GM12873 (cell line): ENCODE measurements around the gene HNRNPU.

Experiments
- TF ChIP-seq, protein P1 (sequence below): IDR thresholded peaks from 2 replicates; pipeline ENCODE4 v1.5.1; 2012; ENCODE audit warnings: low read depth, mild to moderate bottlenecking, moderate library complexity, low read length, control low read depth; ENCODE audit not compliant: insufficient read depth; ENCODE audit errors: missing control alignments

HNRNPU gene

DNA sequence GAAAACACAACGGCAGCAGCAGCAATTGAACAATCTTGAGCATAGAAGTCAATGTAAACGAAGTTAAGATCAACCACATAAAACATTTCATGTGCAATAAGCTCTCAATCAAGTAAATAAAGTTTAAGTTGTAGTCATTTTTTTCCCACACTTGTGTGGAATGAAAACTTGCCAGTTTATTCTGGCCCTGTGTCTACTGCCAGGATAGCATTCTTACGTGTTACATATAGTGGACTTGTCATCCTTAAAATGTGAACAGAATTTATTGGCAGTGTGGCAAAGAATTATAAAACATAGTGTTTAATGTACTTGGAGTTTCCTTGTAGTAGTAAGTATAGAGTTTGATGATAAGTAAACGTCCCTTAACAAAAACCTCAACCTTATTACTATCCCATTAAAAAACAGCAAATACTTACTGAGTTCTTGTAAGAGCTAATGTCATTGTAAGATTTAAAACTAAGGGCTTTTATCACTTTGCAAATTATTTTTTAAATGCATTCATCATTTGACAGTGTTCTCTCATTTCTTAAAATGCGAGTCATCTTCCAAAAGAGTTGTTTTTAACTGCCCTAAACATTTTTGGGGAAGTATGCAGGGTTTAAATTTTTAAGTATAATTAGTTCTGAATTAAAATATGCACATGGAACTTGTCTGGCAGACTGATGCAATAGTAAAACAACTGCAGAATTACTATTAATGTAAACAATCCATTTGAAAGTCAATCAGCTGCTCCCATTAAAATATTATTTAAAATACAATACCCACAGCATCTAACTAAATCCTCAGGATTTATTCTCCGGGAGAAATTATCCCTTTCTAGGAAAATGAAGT is 21.0 kb downstream of the HNRNPU start:
- TF ChIP-seq, protein P1, sequence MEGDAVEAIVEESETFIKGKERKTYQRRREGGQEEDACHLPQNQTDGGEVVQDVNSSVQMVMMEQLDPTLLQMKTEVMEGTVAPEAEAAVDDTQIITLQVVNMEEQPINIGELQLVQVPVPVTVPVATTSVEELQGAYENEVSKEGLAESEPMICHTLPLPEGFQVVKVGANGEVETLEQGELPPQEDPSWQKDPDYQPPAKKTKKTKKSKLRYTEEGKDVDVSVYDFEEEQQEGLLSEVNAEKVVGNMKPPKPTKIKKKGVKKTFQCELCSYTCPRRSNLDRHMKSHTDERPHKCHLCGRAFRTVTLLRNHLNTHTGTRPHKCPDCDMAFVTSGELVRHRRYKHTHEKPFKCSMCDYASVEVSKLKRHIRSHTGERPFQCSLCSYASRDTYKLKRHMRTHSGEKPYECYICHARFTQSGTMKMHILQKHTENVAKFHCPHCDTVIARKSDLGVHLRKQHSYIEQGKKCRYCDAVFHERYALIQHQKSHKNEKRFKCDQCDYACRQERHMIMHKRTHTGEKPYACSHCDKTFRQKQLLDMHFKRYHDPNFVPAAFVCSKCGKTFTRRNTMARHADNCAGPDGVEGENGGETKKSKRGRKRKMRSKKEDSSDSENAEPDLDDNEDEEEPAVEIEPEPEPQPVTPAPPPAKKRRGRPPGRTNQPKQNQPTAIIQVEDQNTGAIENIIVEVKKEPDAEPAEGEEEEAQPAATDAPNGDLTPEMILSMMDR, result no peak

DNA sequence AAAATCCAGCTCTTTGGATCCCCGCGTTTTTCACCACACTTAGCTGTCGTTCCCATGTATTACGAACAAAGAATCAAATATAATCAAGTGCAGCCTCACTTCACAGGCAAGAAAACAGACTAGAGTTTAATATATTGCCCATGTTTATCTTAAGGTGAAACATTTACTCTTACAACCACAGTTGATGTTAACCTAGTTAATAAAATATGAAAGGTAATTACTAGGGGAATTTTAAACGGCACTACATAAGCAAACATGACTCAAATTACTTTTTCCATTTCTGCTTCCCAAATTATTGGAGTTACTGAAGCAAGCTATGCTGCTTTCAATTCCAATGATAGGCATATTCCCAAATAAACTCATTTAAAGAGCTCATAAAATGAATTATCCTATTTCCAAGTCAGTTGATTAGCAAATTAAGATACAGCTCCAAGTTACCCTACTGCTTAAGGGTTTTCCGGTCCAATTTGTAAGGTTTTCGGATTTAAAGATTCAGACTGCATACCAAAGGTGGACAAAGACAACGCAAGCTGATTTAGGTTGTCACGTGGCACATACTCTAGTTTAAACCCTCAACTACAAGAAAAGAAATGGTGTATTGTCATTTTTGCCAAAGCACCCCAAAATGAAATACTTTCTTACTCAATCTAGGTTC is 22.9 kb downstream of the HNRNPU start:
- TF ChIP-seq, protein P1, result no peak

DNA sequence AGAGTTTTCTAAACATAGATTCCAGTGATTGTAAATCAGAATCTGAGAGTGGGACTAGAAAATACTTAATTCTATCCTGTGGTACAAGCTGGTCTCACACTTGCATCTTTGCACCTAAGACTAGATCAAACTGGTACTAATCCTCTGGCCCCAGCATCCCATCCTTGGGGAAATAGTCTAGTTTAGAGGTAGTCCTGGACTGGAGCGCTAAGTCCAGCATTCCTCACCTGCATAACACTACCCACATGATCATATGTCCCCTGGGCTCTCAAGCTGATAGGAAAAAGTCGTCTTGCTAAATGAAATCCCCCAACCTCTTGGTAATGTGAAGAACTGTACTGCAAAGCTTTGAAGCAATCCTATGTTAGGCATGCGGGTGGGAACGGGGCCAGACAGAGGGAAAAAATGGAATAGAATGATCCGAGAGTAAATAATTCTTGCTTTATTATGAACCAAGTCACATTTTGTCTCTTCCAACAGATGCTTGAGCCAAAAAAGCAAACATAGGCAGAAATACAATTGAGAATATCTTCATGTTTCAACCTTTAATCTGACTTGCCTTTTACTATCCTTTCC is 24.0 kb downstream of the HNRNPU start:
- TF ChIP-seq, protein P1, result no peak

DNA sequence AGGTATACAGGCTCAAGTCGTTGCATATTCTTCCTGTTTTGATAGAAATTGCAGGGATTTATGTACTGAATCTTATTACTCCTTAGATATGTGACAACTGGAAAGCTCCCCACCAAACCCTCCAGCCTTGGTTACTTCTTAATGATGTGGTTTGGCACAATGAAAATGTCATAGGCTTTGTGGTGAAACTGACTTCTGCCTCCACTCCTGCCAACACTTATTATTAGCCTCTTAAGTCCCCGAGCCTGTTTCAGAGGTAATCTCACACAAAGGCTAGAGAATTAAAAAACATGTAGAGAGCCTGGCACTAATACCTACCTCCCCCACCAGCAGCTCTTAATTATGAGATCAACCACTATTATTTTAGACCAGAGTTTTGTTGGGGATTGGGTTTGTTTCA is 24.7 kb downstream of the HNRNPU start:
- TF ChIP-seq, protein P1, result no peak

DNA sequence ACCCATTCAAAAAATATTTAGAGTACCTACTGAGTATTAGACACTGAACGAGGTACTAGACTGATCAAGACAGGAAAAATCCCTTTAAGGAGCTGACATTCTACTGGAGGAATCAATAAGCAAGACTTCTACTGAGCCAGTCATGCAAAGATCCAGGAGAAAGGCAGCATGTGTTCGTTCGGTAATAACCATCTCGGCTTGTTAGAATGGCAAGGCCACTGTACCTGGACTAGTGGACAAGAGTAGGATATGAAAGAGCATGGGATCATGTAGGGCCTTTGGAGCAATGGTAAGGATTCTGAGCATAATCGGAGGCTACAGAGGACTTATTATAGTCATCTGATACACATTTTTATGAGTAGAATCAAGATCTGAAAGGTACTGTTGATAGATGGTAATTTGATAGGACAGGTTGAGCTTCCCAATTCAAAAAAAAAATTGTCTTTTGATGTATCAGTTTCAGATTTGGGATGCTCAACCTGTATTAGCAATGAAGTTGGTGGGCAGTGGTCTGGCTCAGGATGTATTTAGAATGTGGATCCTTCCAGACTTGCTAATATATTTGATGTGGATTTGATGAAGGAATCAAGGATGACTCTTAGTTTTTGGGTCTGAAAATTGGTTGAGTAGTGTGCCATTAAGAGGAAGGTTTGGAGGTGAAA is 26.6 kb downstream of the HNRNPU start:
- TF ChIP-seq, protein P1, result no peak

DNA sequence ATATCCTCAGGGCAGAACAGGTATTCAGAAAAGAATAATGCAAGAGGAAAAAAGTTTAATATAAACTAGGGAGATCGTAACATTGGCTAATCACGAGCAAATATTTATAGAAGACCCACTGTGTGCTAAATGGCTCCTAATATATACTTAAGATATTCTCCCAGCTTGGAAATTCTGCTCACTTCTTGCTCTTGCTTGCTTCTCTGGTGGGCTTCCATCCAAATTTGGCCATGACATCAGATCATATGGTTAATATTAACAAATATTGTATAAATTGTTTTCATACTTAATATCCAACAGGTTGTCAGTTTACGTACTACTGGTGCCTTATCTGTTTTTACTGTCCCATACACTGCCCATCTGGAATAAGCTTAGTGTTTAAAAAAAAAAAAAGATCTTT is 27.8 kb downstream of the HNRNPU start:
- TF ChIP-seq, protein P1, result no peak

DNA sequence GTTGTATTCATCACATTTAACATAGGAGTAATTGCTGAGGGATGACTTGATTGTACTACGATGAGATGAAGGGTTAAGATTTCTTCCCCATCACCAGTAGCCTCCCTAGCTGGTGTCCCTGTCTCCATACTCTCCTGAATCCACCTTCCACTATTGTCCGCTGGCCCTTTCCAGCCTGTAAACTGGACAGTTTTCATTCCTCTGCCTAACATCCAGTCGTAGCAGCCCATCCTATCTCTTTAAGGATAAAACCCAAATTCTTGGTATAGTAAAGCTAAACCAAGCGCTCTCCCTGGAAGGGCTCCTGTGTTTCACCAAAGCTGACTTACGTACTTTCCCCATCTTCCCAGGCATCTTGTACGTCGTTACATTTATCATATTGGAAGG is 28.2 kb downstream of the HNRNPU start:
- TF ChIP-seq, protein P1, result no peak
